Astrocyte (in vitro differentiated cells and primary cell): ENCODE data around the gene BCL2. TPM values are rescaled to one million over a fixed set of nuclear protein-coding genes. Genes with fewer than 3 reads are reported as not detected.

Experiments used
- DNase-seq: peaks from one replicate; pipeline ENCODE4 v3.0.0-alpha.2; 2010; ENCODE audit warnings: low read depth
- FAIRE-seq: peaks from 2 replicates; lab custom pipeline; 2011; peaks lifted over from hg19 to GRCh38; lab: Jason Lieb, UNC
- H2AFZ ChIP-seq: 2 replicates; pipeline ENCODE4 v1.6.0; 2012; ENCODE audit warnings: low read depth, low read length, inconsistent platforms
- H3K27ac ChIP-seq: 2 replicates; pipeline ENCODE4 v1.5.1; 2011; ENCODE audit warnings: low read depth, low read length, inconsistent platforms
- H3K27me3 ChIP-seq: 2 replicates; pipeline ENCODE4 v1.6.0; 2011; ENCODE audit warnings: low read length, inconsistent platforms; ENCODE audit not compliant: insufficient read depth
- H3K36me3 ChIP-seq: 2 replicates; pipeline ENCODE4 v1.5.1; 2011; ENCODE audit warnings: low read length, inconsistent platforms; ENCODE audit not compliant: insufficient read depth
- H3K4me1 ChIP-seq: 2 replicates; pipeline ENCODE4 v1.5.1; 2011; ENCODE audit warnings: low read length, inconsistent platforms; ENCODE audit not compliant: insufficient read depth
- H3K4me2 ChIP-seq: 2 replicates; pipeline ENCODE4 v1.6.0; 2012; ENCODE audit warnings: low read length, inconsistent platforms
- H3K4me3 ChIP-seq: 2 replicates; pipeline ENCODE4 v1.5.1; 2011; ENCODE audit warnings: low read depth, mild to moderate bottlenecking, low read length, inconsistent platforms; ENCODE audit not compliant: insufficient read depth
- H3K79me2 ChIP-seq: 2 replicates; pipeline ENCODE4 v1.6.0; 2012; ENCODE audit warnings: mild to moderate bottlenecking, low read length, inconsistent platforms; ENCODE audit not compliant: insufficient read depth
- H3K9ac ChIP-seq: 2 replicates; pipeline ENCODE4 v1.6.0; 2012; ENCODE audit warnings: mild to moderate bottlenecking, low read length, inconsistent platforms
- H3K9me3 ChIP-seq: 2 replicates; pipeline ENCODE4 v1.5.1; 2012; ENCODE audit warnings: low read depth, mild to moderate bottlenecking, low read length, inconsistent platforms; ENCODE audit not compliant: insufficient read depth
- H4K20me1 ChIP-seq: 2 replicates; pipeline ENCODE4 v1.6.0; 2012; ENCODE audit warnings: low read length, inconsistent platforms; ENCODE audit not compliant: insufficient read depth
- H3K27ac Mint-ChIP-seq: one replicate; pipeline ENCODE4 v1.8.0; 2021; ENCODE audit warnings: mild to moderate bottlenecking, mixed read lengths; ENCODE audit not compliant: unreplicated experiment
- H3K27me3 Mint-ChIP-seq: one replicate; pipeline ENCODE4 v1.8.0; 2021; ENCODE audit warnings: low read depth, mixed read lengths; ENCODE audit not compliant: unreplicated experiment
- H3K36me3 Mint-ChIP-seq: one replicate; pipeline ENCODE4 v1.8.0; 2021; ENCODE audit warnings: low read depth, mixed read lengths; ENCODE audit not compliant: unreplicated experiment
- H3K4me1 Mint-ChIP-seq: one replicate; pipeline ENCODE4 v1.8.0; 2021; ENCODE audit warnings: low read depth, mixed read lengths; ENCODE audit not compliant: unreplicated experiment
- H3K4me3 Mint-ChIP-seq: one replicate; pipeline ENCODE4 v1.8.0; 2021; ENCODE audit warnings: mild to moderate bottlenecking, moderate library complexity, mixed read lengths; ENCODE audit not compliant: unreplicated experiment
- H3K9me3 Mint-ChIP-seq: one replicate; pipeline ENCODE4 v1.8.0; 2021; ENCODE audit warnings: mild to moderate bottlenecking, mixed read lengths; ENCODE audit not compliant: unreplicated experiment
- EZH2 ChIP-seq: IDR thresholded peaks from 2 replicates; pipeline ENCODE4 v1.6.1; 2012; ENCODE audit warnings: mild to moderate bottlenecking, low read length, inconsistent platforms; ENCODE audit not compliant: insufficient read depth
- total RNA-seq: library from RNA; stranded (reverse); gene quantifications from 2 replicates; pipeline ENCODE4 v1.2.1, GENCODE V29; 2021
- TF ChIP-seq, protein P1 (sequence below): IDR thresholded peaks from 2 replicates; pipeline ENCODE4 v1.5.1; 2011; ENCODE audit warnings: low read depth, mild to moderate bottlenecking, inconsistent platforms, low read length, moderate library complexity; ENCODE audit not compliant: insufficient read depth

Gene BCL2
- total RNA-seq, 1 donor from 2014 or later = 1.7 TPM

DNA sequence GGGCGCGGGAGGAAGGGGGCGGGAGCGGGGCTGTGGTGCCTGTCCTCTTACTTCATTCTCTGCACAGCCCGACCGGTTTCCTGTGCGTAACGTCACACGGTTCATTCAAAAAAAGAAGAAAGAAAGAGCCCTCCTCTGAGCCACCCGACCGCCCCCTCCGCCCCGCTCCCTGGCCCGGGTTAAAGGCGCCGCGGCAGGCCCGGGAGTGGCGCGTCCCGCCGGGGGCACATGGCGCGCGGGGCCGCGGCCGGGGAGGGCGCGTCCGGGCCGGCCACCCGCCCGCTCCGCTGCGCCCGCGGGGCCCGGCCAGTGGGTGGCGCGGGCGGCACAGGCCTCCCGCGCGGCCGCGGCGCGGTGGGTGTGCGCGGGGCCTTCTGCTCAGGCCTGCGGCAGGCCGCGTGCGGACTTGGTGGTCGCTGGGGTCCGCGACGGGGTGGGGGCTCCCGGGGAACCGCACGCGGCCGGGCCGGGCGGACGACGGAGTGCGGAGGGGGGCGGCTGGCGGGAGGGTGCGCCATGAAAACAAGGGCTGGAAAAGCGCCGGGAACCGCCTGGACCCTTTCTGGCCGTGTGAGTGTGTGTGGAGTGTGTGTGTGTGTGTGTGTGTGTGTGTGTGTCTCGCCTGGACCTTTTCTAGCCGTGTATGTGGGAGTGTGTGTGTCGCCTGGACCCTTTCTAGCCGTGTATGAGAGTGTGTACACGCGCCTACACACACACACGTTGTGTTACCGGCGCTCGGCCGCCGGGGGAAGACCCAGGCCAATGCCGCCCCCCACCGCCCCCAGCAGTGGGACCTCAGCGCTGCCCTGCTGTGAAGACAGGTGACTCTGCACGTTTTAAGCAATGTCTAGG lies 780 bp upstream of the BCL2 start:
- no peak for FAIRE-seq
- Histone ChIP-seq H4K20me1 (no peaks in the 10 kb centered on the region), H3K36me3 (no peaks in the 10 kb centered on the region), H3K4me3 (peak overlapping the region; percentile 57), H3K27me3 (peaks cover 10% of the 10 kb centered on the region), H3K9me3 (no peaks in the 10 kb centered on the region), H3K27ac (peak overlapping the region; percentile 45), H2AFZ (peak overlapping the region; percentile 84), H3K4me2 (peak overlapping the region; percentile 92), H3K79me2 (no peaks in the 10 kb centered on the region), H3K9ac (peak overlapping the region; percentile 83), H3K4me1 (peaks cover 16% of the 10 kb centered on the region)
- H3K9me3 Mint-ChIP-seq = no peaks in the 10 kb centered on the region
- peaks cover 3% of the 10 kb centered on the region for H3K36me3 Mint-ChIP-seq
- H3K4me3 Mint-ChIP-seq = peak overlapping the region; percentile 87
- DNase-seq = peak; percentile 69
- peaks cover 19% of the 10 kb centered on the region for H3K27me3 Mint-ChIP-seq
- TF ChIP-seq, protein P1, sequence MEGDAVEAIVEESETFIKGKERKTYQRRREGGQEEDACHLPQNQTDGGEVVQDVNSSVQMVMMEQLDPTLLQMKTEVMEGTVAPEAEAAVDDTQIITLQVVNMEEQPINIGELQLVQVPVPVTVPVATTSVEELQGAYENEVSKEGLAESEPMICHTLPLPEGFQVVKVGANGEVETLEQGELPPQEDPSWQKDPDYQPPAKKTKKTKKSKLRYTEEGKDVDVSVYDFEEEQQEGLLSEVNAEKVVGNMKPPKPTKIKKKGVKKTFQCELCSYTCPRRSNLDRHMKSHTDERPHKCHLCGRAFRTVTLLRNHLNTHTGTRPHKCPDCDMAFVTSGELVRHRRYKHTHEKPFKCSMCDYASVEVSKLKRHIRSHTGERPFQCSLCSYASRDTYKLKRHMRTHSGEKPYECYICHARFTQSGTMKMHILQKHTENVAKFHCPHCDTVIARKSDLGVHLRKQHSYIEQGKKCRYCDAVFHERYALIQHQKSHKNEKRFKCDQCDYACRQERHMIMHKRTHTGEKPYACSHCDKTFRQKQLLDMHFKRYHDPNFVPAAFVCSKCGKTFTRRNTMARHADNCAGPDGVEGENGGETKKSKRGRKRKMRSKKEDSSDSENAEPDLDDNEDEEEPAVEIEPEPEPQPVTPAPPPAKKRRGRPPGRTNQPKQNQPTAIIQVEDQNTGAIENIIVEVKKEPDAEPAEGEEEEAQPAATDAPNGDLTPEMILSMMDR = no peak
- no peak for TF ChIP-seq EZH2
- peaks cover 11% of the 10 kb centered on the region for H3K4me1 Mint-ChIP-seq
- no peak overlapping the region for H3K27ac Mint-ChIP-seq

DNA sequence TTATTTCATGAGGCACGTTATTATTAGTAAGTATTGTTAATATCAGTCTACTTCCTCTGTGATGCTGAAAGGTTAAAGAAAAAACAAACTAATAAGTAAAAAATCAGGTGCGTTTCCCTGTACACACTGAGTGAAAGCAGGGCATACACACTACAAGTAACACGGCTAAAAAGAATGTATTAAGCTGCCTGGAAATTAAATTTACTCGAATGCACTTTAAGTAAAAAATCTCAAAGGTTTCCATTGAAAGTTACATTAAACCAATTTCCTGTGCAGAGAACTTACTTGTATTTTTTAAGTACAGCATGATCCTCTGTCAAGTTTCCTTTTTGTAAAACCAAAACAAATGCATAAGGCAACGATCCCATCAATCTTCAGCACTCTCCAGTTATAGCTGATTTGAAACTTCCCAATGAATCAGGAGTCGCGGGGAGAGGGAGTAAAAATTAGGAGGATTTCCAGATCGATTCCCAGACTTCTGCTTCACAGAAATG lies 633 bp downstream of the BCL2 start:
- TF ChIP-seq EZH2 = no peak
- TF ChIP-seq, protein P1 = no peak
- Histone ChIP-seq H3K27me3 (peaks cover 10% of the 10 kb centered on the region), H3K36me3 (no peaks in the 10 kb centered on the region), H3K9ac (peak overlapping the region; percentile 71), H3K79me2 (no peaks in the 10 kb centered on the region), H3K27ac (no peak overlapping the region), H4K20me1 (no peaks in the 10 kb centered on the region), H3K4me3 (peak overlapping the region; percentile 75), H3K9me3 (no peaks in the 10 kb centered on the region), H3K4me1 (peaks cover 16% of the 10 kb centered on the region), H3K4me2 (peak overlapping the region; percentile 95), H2AFZ (peak overlapping the region; percentile 31)
- no peaks in the 10 kb centered on the region for H3K9me3 Mint-ChIP-seq
- FAIRE-seq = no peak
- peak overlapping the region; percentile 89 for H3K4me3 Mint-ChIP-seq
- DNase-seq = no peak
- H3K4me1 Mint-ChIP-seq = peaks cover 14% of the 10 kb centered on the region
- H3K27me3 Mint-ChIP-seq = peaks cover 19% of the 10 kb centered on the region
- peak overlapping the region; percentile 8 for H3K27ac Mint-ChIP-seq
- peaks cover 3% of the 10 kb centered on the region for H3K36me3 Mint-ChIP-seq
